Stimulated activated naive CD8-positive, alpha-beta T cell treated with anti-CD3 and anti-CD28 coated beads, Interleukin-15, amount 100 ng/mL, for 72 hours (primary cell): ENCODE data around the gene ZNF451.
"Not testable (repeated sequence)": the region's sequence is repeated elsewhere in the genome, so short reads cannot be mapped to it uniquely, and the experiment has no call there.

ENCODE experiments used
- ATAC-seq: fragments of 150-1000 bp; cut with Tn5 transposase; 2 replicates; pipeline ENCODE4 v1.10.0; 2021; ENCODE audit warnings: mild to moderate bottlenecking, moderate library complexity
- DNase-seq, 2 donors: peaks; one replicate each; pipeline ENCODE4 v3.0.0; 2021 to 2022
- H3K27ac Mint-ChIP-seq, 2 donors: one replicate each; pipeline ENCODE4 v1.8.0; 2022; ENCODE audit warnings: mild to moderate bottlenecking in 2 of 2, mixed read lengths in 2 of 2, moderate library complexity in 2 of 2
- H3K27me3 Mint-ChIP-seq: one replicate; pipeline ENCODE4 v1.8.0; 2022; ENCODE audit warnings: mixed read lengths
- H3K4me1 Mint-ChIP-seq: one replicate; pipeline ENCODE4 v1.8.0; 2022; ENCODE audit warnings: mild to moderate bottlenecking, mixed read lengths
- H3K4me3 Mint-ChIP-seq, 2 donors: one replicate each; pipeline ENCODE4 v1.8.0; 2022; ENCODE audit warnings: mild to moderate bottlenecking in 2 of 2, mixed read lengths in 2 of 2, moderate library complexity in 1 of 2
- H3K9me3 Mint-ChIP-seq, 2 donors: one replicate each; pipeline ENCODE4 v1.8.0; 2022; ENCODE audit warnings: mixed read lengths in 2 of 2

The ZNF451 gene

GRCh38 chr6:57075092-57075491 is 14.9 kb upstream of the ZNF451 start:
- no peaks in the 10 kb centered on the region for H3K27me3 Mint-ChIP-seq
- no peaks in the 10 kb centered on the region for H3K9me3 Mint-ChIP-seq
- H3K4me1 Mint-ChIP-seq = no peaks in the 10 kb centered on the region
- no peak for DNase-seq
- no peak for ATAC-seq
- H3K4me3 Mint-ChIP-seq = no peak overlapping the region
- H3K27ac Mint-ChIP-seq = no peak overlapping the region

- no peak overlapping the region for H3K27ac Mint-ChIP-seq
- no peaks in the 10 kb centered on the region for H3K4me1 Mint-ChIP-seq
- DNase-seq (no peak), ATAC-seq (no peak)
- no peaks in the 10 kb centered on the region for H3K9me3 Mint-ChIP-seq
- H3K27me3 Mint-ChIP-seq = no peaks in the 10 kb centered on the region
- H3K4me3 Mint-ChIP-seq = no peak overlapping the region
Observed at GRCh38 chr6:57078531-57079207, 11.3 kb upstream of the ZNF451 start.

DNA sequence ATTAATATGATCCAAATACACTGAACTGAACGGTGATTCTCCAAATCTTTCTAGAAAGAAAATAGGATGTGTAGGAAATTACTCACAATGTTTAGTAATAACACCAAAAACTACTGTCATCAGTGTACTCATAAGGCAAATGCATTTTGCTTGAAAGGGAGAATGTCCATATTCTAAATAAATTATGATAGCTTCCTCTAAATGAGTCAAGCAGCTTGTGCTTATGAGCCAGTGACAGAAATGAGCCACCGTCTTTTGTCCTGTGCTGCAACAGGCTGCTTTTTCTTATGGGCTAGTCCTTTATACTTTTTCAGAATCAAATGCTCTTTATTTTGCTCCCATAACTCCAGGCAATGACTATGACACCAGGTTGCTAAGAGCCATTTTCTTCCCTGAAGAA is 4.5 kb upstream of the ZNF451 start:
- H3K27me3 Mint-ChIP-seq = no peaks in the 10 kb centered on the region
- peaks cover 8% of the 10 kb centered on the region for H3K4me1 Mint-ChIP-seq
- ATAC-seq (no peak), DNase-seq (no peak)
- no peaks in the 10 kb centered on the region for H3K9me3 Mint-ChIP-seq
- H3K4me3 Mint-ChIP-seq = no peak overlapping the region
- H3K27ac Mint-ChIP-seq = no peak overlapping the region

DNA sequence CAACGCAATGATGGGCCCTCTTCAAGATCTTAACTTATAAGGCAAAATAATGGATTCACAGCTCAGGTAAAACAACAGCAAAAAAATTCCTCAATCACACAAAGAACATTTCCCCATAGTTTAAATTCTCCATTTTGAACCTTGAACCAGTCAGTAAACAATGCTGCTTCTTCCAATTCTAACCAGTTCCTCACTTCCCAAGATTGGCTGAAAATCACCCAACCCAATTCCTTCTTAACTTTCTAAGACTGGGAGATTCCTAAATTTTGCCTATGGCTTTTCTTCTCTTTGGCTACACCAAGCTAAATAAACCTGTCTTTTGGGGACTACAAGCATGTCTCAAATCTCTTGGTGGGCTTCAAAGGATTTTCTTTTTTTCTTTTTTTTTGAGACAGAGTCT is 3.1 kb upstream of the ZNF451 start:
- Mint-ChIP-seq H3K9me3 (no peaks in the 10 kb centered on the region), H3K27ac (no peak overlapping the region), H3K4me3 (no peak overlapping the region), H3K4me1 (peaks cover 16% of the 10 kb centered on the region), H3K27me3 (no peaks in the 10 kb centered on the region)
- no peak for DNase-seq
- no peak for ATAC-seq

GRCh38 chr6:57087916-57088315 is 2.1 kb upstream of the ZNF451 start:
- H3K27ac Mint-ChIP-seq = no peak overlapping the region
- no peaks in the 10 kb centered on the region for H3K9me3 Mint-ChIP-seq
- ATAC-seq (no peak), DNase-seq (no peak)
- no peaks in the 10 kb centered on the region for H3K27me3 Mint-ChIP-seq
- no peak overlapping the region for H3K4me3 Mint-ChIP-seq
- peaks cover 27% of the 10 kb centered on the region for H3K4me1 Mint-ChIP-seq

- H3K27ac Mint-ChIP-seq = no peak overlapping the region
- ATAC-seq (no peak), DNase-seq (no peak)
- H3K27me3 Mint-ChIP-seq = no peaks in the 10 kb centered on the region
- peaks cover 37% of the 10 kb centered on the region for H3K4me1 Mint-ChIP-seq
- no peaks in the 10 kb centered on the region for H3K9me3 Mint-ChIP-seq
- H3K4me3 Mint-ChIP-seq = peak overlapping the region; percentile 82 to 85
Observed at GRCh38 chr6:57089265-57089664, 723 bp upstream of the ZNF451 start.

- H3K4me3 Mint-ChIP-seq = peak overlapping the region in 1 of 2 donors; percentile 82
- not testable (repeated sequence) for DNase-seq, H3K9me3 Mint-ChIP-seq, H3K27me3 Mint-ChIP-seq
- peaks cover 39% of the 10 kb centered on the region for H3K4me1 Mint-ChIP-seq
- H3K27ac Mint-ChIP-seq = peak overlapping the region in 1 of 2 donors; percentile 99
- ATAC-seq = peak; percentile 19
Observed at GRCh38 chr6:57090458-57091067, 575 bp downstream of the ZNF451 start.

DNA sequence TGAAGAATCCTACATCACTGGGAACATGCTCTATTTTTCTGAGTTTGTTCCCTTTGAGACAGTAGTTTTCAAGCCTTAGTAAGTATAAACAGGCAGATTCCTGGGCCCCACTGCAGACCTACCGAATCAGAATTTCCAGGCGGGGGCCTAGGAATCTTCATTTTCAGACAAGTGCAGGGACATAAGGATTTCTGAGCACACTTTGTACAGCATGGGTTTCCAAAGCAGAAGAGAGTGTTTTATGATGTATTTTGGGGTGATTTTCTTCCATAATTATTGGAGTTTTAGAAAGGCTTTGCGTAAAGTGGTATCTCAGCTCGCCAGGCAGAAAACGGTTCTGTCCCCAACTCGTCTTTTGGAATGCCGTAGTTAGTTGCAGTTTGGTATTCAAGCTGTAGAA is 1.4 kb downstream of the ZNF451 start:
- H3K9me3 Mint-ChIP-seq, H3K27me3 Mint-ChIP-seq, ATAC-seq, DNase-seq: not testable (repeated sequence)
- H3K4me1 Mint-ChIP-seq = peaks cover 43% of the 10 kb centered on the region
- H3K4me3 Mint-ChIP-seq = peak overlapping the region; percentile 76 to 86
- H3K27ac Mint-ChIP-seq = peak overlapping the region; percentile 76 to 82

- Mint-ChIP-seq H3K27me3 (no peaks in the 10 kb centered on the region), H3K27ac (no peak overlapping the region), H3K9me3 (no peaks in the 10 kb centered on the region), H3K4me1 (peaks cover 53% of the 10 kb centered on the region), H3K4me3 (no peak overlapping the region)
- no peak for DNase-seq
- ATAC-seq = no peak
Observed at GRCh38 chr6:57094689-57095088, 4.7 kb downstream of the ZNF451 start.

- peaks cover 41% of the 10 kb centered on the region for H3K4me1 Mint-ChIP-seq
Observed at GRCh38 chr6:57097596-57097995, 7.6 kb downstream of the ZNF451 start.

DNA sequence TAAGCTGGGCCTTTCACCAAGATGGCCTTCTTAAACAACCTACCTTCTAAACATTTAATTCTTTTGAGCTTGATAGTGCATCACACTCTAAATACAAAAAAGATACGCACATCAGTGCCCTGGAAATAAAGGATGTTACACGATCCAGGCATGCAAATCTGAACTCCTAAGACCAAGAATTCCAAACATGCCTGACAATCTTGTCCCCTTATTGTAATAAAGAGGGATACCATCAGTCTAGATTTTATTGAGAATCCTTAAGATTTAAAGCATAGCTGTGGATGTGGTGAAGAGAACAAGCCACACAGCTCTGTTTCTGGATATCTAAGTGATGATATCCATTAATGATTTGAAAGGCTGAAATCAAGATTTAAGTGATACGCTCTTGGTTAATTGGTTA is 13.0 kb downstream of the ZNF451 start:
- H3K27ac Mint-ChIP-seq = no peak overlapping the region
- H3K27me3 Mint-ChIP-seq = no peaks in the 10 kb centered on the region
- peaks cover 28% of the 10 kb centered on the region for H3K4me1 Mint-ChIP-seq
- no peaks in the 10 kb centered on the region for H3K9me3 Mint-ChIP-seq
- ATAC-seq = no peak
- no peak overlapping the region for H3K4me3 Mint-ChIP-seq
- DNase-seq = no peak

More at GRCh38 chr6:57097596-57097995, 7.6 kb downstream of the ZNF451 start:
- no peak for DNase-seq
- Mint-ChIP-seq H3K9me3 (no peaks in the 10 kb centered on the region), H3K27me3 (no peaks in the 10 kb centered on the region), H3K27ac (no peak overlapping the region), H3K4me3 (no peak overlapping the region)
- no peak for ATAC-seq

GRCh38 chr6:57104336-57104735 is 14.3 kb downstream of the ZNF451 start:
- no peak overlapping the region for H3K4me3 Mint-ChIP-seq
- no peak for ATAC-seq
- H3K4me1 Mint-ChIP-seq = peaks cover 32% of the 10 kb centered on the region
- no peaks in the 10 kb centered on the region for H3K9me3 Mint-ChIP-seq
- H3K27ac Mint-ChIP-seq = no peak overlapping the region
- DNase-seq = no peak
- no peaks in the 10 kb centered on the region for H3K27me3 Mint-ChIP-seq

- H3K27ac Mint-ChIP-seq = no peak overlapping the region
- DNase-seq (no peak), ATAC-seq (no peak)
- H3K4me1 Mint-ChIP-seq = peaks cover 41% of the 10 kb centered on the region
- no peak overlapping the region for H3K4me3 Mint-ChIP-seq
- no peaks in the 10 kb centered on the region for H3K9me3 Mint-ChIP-seq
- no peaks in the 10 kb centered on the region for H3K27me3 Mint-ChIP-seq
Observed at GRCh38 chr6:57106990-57107389, 17.0 kb downstream of the ZNF451 start.

GRCh38 chr6:57108691-57109090 is 18.7 kb downstream of the ZNF451 start:
- Mint-ChIP-seq H3K4me3 (no peak overlapping the region), H3K27ac (no peak overlapping the region), H3K27me3 (no peaks in the 10 kb centered on the region), H3K9me3 (no peaks in the 10 kb centered on the region), H3K4me1 (peaks cover 47% of the 10 kb centered on the region)
- DNase-seq = no peak
- ATAC-seq = no peak

DNA sequence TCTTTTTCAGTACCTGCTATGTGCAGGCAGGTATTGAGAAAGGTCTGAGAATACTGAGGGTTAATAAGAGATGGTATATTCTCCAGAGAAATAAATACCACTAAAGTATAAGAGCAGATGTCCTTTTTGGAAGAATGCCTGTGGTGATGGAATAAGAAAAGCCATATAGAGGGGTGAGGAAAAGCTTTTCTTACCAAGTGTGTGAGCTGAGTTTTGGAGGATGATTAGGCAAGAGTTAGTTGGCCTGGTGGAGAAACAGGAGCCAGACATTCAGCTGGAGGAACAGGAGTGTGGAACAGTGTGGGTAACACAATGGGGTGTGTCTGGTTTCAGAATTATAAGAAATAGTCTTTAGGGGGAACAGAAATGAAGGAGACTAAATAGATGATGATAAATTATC is 19.9 kb downstream of the ZNF451 start:
- Mint-ChIP-seq H3K9me3 (no peaks in the 10 kb centered on the region), H3K4me1 (peaks cover 37% of the 10 kb centered on the region), H3K27ac (peak overlapping the region; percentile 6 to 21), H3K4me3 (no peak overlapping the region), H3K27me3 (no peaks in the 10 kb centered on the region)
- no peak for DNase-seq
- no peak for ATAC-seq

GRCh38 chr6:57113105-57113504 is 23.1 kb downstream of the ZNF451 start:
- Mint-ChIP-seq H3K27ac (no peak overlapping the region), H3K4me3 (no peak overlapping the region), H3K4me1 (peaks cover 48% of the 10 kb centered on the region), H3K9me3 (no peaks in the 10 kb centered on the region), H3K27me3 (no peaks in the 10 kb centered on the region)
- no peak for DNase-seq
- ATAC-seq = no peak

DNA sequence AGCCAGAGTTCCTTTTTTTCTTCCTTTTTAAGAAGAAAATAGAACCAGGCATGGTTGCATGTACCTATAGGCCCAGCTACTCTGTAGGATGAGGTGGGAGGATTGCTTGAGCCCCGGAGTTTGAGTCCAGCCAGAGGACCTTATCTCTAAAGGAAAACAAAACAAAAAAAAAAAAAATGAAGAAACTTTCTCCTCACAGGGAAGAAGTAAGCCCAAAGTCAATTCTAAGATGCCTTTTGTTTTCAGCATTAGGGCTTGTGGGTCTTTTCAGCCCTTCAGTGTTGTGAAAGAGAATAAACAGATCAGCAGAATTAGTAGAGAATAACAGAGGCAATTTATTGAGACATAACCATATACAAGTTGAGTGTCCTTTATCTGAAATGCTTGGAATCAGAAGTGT is 26.8 kb downstream of the ZNF451 start:
- no peak overlapping the region for H3K4me3 Mint-ChIP-seq
- ATAC-seq (no peak), DNase-seq (no peak)
- H3K4me1 Mint-ChIP-seq = peaks cover 37% of the 10 kb centered on the region
- H3K27me3 Mint-ChIP-seq = no peaks in the 10 kb centered on the region
- H3K27ac Mint-ChIP-seq = no peak overlapping the region
- peaks cover 0 to 12% of the 10 kb centered on the region in 2 donors for H3K9me3 Mint-ChIP-seq
